ENCODE results near the gene RNMT.

GRCh38 chr18:13760047-13760446, 33.6 kb downstream of the RNMT start:
- TF ChIP-seq REST (IDR thresholded peaks at IDR 0.05; ENCODE audit: low read depth), result no peak
- no peak for TF ChIP-seq POLR2A (IDR thresholded peaks at IDR 0.05; ENCODE audit: borderline replicate concordance, extremely low read depth, insufficient read depth, insufficient read length)
- no peak for TF ChIP-seq CTCF (IDR thresholded peaks at IDR 0.05 in 2 of 3, conservative IDR thresholded peaks at IDR 0.05 in 1 of 3; ENCODE audit: borderline replicate concordance in 1 of 3, insufficient read depth in 1 of 3, low read depth in 2 of 3, low read length in 2 of 3)
- no peak for TF ChIP-seq SRF (IDR thresholded peaks at IDR 0.05; ENCODE audit: low read depth)
- no peak for TF ChIP-seq POLR2AphosphoS5 (IDR thresholded peaks at IDR 0.05; ENCODE audit: low read depth, low read length)

Measured in HCT116 (cell line).